ENCODE results near the gene LY6G5C.

LY6G5C gene
- 0.94 to 2.3 reads per million in 2 donors for total RNA-seq

GRCh38 chr6:31680226-31681134 is at the start of gene LY6G5C:
Gene LY6G5C (minus strand): TSS chr6:31681067. CDS start chr6:31680373, 694 bp downstream.
- peak in 3 of 5 experiments; percentile 44 to 75 (median 45) for DNase-seq

- peak; percentile 28 to 76 (median 63) for DNase-seq
Observed at GRCh38 chr6:31729979-31730630, 49.2 kb upstream of the LY6G5C start.

GRCh38 chr6:31729515-31729978 is 48.7 kb upstream of the LY6G5C start:
- DNase-seq, result peak; percentile 58 to 84 (median 67)

GRCh38 chr6:31728767-31729514 is 48.1 kb upstream of the LY6G5C start, which contains the start of gene DDAH2:
Gene DDAH2 (minus strand): TSS chr6:31729299. CDS start chr6:31729161, 138 bp downstream.
- no peak for DNase-seq

- DNase-seq, result no peak
Observed at GRCh38 chr6:31727717-31728671, 47.1 kb upstream of the LY6G5C start.

GRCh38 chr6:31727034-31727716 is 46.3 kb upstream of the LY6G5C start:
- no peak for DNase-seq

GRCh38 chr6:31725502-31726350 is 44.9 kb upstream of the LY6G5C start:
- no peak for DNase-seq

GRCh38 chr6:31723980-31724691 is 43.3 kb upstream of the LY6G5C start:
- no peak for DNase-seq

- no peak for DNase-seq
Observed at GRCh38 chr6:31723245-31723979, 42.5 kb upstream of the LY6G5C start, which contains the start of gene MPIG6B. Gene MPIG6B (plus strand): TSS chr6:31723373. CDS start chr6:31723384, 11 bp downstream.

GRCh38 chr6:31722173-31722572 is 41.3 kb upstream of the LY6G5C start:
- no peak for DNase-seq

- no peak for DNase-seq
Observed at GRCh38 chr6:31721351-31722020, 40.6 kb upstream of the LY6G5C start, which contains the start of gene LY6G6C. Gene LY6G6C (minus strand): TSS chr6:31721746. CDS start chr6:31721679, 67 bp downstream.

GRCh38 chr6:31720196-31720770 is 39.4 kb upstream of the LY6G5C start:
- no peak for DNase-seq

GRCh38 chr6:31719001-31719400 is 38.1 kb upstream of the LY6G5C start:
- DNase-seq, result no peak

GRCh38 chr6:31718265-31718664 is 37.4 kb upstream of the LY6G5C start:
- DNase-seq, result no peak

- no peak for DNase-seq
Observed at GRCh38 chr6:31717499-31718222, 36.8 kb upstream of the LY6G5C start.

Data from T-helper 2 cell (primary cell).